IPS-NIHi7 (cell line): ENCODE results near the gene SURF2.
A peak's percentile ranks its signal among the peaks of the same experiment; 100 is the strongest.

Experiments
- DNase-seq: peaks from one replicate; pipeline ENCODE4 v3.0.0; 2012; ENCODE audit warnings: mixed read lengths; ENCODE audit errors: extremely low spot score

SURF2 gene

GRCh38 chr9:133400292-133400691 is 43.9 kb downstream of the SURF2 start:
- DNase-seq, result no peak

GRCh38 chr9:133401588-133401987 is 45.2 kb downstream of the SURF2 start:
- DNase-seq, result no peak

DNA sequence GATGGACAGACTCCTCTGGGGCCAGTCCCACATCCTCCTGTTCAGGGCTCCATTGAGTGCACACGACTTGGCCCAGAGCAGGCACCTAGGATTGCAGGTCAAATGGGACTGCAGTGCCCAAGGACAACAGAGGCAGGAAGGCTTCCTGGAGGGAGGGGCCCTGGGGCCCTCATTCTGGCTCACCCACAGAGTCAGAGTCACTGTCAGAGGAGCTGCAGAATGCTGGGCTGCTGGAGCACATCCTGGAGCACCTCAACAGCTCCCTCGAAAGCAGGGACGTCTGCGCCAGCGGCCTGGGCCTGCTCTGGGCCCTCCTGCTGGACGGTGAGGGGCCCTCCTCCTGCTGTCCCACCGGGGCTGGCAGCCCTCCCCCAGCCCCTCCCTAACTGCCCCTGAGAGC is 46.3 kb downstream of the SURF2 start:
- DNase-seq, result no peak

DNA sequence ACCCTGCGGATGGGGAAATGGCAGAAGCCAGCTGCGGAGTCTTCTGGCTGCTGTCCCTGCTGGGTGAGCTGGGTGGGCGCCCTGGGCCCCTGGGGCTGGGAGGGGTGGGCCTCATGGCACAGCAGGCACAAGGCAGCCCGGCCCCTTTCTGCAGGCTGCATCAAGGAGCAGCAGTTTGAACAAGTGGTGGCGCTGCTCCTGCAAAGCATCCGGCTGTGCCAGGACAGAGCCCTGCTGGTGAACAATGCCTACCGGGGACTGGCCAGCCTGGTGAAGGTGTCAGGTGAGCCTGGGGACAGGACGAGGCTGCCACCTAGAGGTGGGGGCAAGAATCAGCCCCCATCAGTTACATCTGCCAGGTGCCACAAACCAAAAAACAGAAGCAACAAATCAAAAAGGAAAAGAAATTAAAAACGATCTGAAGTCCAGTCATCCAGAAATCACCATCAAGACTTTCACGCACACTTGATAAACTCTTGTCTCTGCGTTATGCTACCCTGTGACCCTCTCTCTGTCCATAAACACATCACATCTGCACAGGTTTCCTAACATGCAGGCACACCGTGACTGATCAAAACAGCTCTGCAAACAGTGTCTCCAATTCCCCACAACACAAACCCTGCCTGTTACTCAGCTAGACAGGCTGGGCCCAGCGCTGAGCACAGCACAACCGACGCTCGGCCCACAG is 47.6 kb downstream of the SURF2 start:
- peak; percentile 77 for DNase-seq

DNA sequence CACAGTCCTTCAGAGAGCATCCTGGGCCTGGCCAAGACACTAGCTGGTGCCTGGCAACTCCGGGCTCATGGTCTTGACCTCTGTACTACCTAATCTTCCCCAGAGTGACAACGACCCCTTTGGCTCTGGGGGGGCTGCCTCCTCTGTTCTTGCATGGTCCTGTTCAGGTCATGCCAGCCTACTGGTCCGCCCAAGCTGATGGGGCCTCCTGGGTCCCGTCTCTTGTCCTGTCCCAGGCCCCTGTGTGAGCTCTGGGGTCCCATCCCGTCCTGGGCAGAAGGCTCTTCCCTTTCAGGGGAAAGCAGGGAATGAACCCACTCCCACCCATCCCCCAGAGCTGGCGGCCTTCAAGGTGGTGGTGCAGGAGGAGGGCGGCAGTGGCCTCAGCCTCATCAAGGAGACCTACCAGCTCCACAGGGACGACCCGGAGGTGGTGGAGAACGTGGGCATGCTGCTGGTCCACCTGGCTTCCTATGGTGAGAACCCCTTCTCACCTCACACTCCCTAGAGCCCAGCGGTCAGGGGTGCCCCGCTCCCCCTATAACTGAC is 48.2 kb downstream of the SURF2 start:
- no peak for DNase-seq

DNA sequence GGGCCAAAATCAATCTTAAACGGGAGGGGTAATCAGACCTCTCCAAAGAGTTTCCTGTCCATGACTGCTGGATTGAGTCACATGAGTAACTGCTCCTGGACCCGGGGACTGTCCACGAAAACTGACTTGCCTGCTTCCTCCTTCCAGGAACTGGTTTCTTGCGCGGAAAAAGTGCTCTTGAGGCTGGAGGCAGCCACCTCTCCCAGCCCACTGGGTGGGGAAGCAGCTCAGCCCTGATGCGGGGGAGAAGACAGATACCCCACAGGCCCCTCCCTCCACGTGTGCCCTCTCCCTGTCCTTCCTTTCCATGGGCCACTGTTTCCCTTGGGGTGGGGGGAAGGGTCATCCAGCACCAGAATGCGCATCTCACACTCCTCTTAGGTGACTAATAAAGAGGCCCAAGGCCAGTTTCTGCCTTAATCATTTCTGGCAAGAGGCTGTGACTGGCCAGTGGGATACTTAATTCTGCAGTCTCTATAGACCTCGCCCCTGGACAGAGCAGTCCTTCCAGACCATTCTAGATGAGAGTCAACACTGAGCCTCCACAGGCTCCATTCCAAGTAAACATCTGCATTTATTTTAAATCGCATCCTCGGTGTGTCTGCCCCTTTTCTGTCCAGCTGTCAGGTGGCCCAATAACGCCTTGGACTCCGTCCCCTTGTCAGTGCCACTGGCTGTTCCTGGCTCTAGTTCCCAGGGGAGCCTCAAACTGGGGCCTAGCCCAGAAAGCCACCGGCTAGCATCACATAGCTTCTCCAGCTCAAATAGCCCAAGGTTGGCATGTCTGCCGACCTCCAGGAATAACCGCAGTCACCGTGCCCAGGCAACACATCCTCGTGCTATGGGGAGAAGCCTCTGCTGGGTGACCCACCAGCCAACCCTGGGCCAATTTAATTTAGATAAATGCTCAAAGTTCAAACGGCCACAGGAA is 49.4 kb downstream of the SURF2 start:
- no peak for DNase-seq

DNA sequence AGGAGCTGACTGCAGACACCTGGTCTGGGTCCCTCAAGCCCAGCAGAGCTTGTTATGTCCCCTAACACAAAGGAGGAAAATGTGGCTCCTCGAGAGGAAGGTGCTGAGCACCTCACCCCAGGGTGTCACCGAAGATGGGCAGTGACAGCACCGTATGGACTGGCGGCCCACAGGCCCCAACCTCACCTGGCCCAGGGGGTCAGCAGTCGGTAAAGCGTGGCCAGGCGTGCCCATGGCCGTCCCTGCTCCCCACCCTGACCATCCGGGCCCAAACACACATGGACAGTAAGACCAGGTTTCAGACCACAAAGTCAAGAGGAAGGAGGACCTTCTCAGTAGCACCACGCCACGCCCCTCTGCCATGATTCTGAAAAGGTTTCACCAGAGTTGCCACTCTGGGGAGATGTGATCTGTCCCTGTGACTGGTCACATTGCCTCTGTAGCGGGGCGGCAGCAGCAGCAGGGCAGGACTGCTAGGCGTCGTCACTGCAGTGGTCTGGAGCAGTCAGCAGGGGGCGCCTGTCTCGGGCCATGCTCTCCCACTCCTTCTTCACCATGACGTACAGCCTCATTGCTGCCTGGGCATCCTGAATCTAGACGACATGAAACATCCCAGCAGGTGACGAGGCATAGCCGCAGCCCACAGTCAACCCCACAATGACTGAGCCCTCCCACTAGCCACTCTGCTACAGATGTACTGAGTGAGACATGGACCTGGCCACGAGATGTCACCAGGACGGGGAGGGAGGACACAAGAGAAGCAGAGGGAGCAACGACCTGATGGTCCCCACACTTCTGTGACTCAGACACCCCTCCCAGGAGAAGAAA is 50.3 kb downstream of the SURF2 start:
- DNase-seq, result peak; percentile 91

- no peak for DNase-seq
Measured at GRCh38 chr9:133408042-133408441, 51.7 kb downstream of the SURF2 start.
